Pons (tissue), 1 donor: Measurements from ENCODE around the gene VWA8.
"Not testable (repeated sequence)": the region's sequence is repeated elsewhere in the genome, so short reads cannot be mapped to it uniquely, and the experiment has no call there.

Source experiments
- DNase-seq: peaks from one replicate; pipeline ENCODE4 v3.0.0-alpha.2; 2016; ENCODE audit warnings: low spot score

Gene VWA8

DNA sequence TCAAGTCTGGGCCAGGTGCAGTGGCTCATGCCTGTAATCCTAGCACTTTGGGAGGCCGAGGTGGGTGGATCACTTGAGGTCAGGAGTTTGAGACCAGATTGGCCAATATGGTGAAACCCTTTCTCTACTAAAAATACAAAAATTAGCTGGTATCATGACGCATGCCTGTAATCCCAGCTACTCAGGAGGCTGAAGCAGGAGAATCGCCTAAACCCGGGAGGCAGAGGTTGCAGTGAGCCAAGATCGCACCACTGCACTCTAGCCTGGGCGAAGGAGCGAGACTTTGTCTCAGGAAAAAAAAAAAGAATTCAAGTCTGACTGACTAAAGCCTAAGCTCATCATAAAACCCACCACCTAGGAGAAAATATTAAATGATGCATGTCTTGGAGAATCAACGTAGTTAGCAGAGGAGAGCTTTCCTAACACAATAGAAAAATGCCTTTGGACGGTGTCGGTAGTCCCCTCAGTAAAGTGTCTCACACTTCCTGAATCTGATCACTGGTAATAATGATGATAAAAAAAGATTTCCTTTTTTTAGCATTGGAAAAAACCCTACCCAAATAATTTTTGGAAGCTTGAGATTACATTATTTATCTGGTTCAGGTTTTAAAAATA is 313.1 kb downstream of the VWA8 start:
- not testable (repeated sequence) for DNase-seq

DNA sequence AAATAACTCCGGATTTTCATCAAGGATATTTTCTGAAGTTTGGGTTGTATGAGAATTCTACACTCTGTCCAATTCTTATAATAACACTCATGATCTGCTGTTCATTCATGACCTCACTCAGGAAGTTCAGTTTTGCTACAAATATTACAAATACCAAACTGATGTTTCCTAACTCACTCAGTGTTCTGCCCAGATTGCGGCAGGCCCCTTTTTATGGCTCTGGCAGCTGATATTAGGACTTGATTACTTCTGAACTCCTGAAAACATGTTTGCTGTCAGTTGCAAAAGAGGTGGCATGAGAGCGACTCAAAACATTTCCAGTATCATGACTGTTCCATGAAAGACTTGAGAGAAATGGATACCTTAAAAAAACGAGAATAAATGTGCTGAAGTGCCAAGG is 315.6 kb downstream of the VWA8 start:
- no peak for DNase-seq

DNA sequence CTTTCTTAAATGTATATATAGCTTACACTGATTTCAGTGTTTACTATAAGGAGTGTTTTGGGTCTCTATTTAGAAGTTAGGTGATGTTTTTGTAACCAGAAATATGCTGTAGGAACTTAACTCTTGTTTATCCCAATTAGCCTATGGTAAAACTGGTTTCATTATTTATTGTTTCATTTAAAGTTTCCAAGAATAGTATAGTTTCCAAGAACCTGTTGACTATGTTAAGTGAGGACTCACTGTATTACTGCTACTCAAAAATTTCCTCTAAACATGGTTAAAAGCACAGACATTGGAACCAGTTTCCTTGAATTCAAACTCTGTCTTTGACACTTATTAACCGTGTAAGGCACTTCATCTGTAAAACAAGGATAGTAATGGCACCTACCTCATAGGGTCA is 316.2 kb downstream of the VWA8 start:
- DNase-seq, result no peak

DNA sequence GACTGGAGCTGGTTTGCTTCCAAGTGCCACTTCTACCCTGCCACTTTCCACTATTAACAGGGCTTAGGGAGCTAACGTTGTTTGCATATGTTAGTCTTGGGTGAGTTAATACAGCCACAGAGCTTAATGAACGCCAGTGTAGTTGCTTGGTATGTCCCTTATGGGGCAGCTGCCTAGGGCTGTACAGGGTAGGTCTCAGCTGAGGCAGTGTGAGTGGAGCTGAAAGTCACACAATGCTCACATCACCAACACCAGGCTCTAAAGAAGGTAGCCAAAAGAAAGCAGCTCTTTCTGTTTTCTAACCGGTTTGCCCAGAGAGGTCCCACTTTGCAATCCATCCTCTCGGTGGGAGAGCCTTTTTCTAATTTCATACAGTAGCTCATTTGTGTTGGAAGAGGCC is 317.4 kb downstream of the VWA8 start:
- DNase-seq, result no peak

DNA sequence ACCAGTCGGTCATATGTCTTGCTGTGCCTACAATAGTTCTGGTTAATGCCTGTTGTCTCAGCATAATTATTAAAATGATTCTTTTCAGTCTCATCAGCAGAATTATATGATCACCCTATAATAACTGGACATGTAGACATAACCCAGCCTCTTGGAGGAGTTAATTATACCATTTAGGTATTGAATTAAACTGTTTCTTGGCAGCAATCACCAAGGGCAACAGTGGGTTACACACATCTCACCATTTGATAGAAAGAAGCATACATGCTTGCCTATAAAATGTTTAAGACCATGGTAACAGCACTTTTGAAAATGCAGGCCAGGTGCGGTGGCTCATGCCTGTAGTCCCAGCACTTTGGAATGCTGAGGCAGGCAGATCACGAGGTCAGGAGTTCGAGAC is 318.9 kb downstream of the VWA8 start:
- no peak for DNase-seq

DNA sequence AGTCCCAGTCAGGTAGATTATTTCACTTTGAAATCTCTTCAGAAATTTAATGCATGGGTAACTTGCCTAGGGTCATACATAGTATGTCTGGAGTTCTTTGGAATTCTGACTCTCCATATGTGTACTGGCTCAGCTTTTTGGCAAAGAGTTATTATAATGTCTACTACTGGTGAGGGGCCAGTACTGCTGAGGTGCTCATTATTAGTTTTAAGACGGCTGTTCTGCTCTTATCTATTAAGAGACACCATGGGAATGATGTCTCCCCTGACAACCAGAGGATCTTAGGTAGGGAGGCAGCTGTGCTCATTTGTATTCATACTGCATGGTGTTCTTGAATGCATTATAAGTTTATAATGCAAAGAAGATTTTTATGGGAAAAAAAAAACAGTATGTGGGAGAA is 319.5 kb downstream of the VWA8 start:
- DNase-seq, result no peak

DNA sequence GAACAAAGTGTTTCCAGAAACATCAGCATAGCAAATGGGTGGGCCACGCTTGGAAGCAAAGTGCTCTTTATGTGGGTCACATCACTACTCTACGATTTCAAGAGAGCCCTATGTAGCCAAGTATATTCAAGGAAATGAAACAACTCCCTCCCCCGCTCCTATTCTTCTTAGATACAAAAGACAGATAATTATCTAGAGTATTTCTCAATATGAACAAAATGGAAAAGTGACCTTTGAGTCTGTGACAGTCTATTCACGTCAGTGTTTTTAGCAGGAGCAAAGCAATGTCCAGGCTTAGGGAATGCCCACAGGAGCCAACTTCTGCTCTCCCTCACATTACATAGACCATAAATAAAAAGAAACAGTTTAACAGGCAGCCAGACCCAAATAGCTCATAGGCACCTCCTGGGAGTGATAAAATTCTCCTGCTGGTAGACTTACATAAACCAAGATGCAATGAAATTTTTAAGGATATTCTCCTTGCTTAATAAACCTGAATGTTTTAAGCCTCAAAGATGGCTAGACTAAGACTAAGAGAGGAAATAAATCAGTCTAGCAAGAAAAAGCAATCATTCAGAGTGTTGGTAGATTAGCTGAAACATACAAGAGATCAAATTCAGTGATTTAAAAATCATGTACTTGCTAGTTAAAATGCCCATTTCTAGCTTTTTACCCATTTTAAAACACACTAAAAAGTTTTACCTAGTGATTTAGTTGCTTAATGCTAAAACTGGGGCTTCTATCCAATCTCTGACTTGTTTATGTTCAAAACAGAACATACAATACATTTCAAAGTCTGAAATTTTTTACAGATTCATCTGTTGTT is 320.7 kb downstream of the VWA8 start:
- no peak for DNase-seq

DNA sequence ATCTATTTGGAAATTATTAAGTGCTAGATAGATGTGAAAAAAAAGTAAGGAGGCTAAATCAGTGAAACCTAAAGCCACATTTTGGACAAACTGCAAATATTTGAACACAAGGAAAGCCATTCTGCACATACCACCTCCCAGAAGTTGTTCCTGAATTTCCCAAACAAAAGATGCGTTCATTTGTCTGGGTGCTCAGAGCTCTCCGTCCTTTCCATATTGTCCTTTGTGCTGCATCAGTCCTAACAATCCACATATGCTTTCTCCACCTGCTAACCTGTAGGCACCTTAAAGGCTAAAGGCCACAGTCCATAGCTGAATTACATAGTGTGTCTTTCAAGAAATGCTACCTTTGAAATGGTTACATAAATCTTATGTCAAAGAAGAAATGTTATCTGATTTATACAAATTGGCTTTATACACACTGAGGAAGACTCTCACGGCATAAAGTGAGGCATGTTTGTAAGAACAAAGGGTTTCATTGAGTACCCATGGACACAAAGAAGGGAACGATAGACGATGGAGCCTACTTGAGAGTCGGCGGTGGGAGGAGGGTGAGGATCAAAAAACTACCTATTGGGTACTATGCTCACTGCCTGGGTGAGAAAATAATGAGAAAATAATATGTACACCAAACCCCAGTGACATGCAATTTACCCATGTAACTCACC is 321.5 kb downstream of the VWA8 start:
- peak; percentile 59 for DNase-seq

DNA sequence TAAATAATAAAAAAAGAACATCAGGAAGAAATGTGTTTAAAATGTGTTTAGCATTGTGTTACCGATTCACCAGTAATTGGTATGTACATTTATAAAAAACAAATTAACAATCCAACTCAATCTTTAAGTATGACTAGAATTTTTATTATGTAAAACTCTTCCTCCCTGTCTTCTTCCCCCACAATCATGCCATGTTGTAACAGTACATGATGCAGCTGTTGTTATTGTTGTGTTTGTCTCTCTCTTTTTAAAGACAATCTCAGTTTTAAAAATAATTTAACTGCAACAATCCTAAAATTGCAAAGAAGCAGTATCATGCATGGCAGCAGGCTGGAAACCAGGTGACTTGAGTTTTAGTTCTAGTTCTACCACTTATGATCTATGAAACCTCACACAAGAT is 323.3 kb downstream of the VWA8 start:
- no peak for DNase-seq

DNA sequence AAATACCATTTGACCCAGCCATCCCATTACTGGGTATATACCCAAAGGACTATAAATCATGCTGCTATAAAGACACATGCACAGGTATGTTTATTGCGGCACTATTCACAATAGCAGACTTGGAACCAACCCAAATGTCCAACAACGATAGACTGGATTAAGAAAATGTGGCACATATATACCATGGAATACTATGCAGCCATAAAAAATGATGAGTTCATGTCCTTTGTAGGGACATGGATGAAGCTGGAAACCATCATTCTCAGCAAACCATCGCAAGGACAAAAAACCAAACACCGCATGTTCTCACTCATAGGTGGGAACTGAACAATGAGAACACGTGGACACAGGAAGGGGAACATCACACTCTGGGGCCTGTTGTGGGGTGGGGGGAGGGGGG is 323.9 kb downstream of the VWA8 start:
- DNase-seq, result not testable (repeated sequence)

DNA sequence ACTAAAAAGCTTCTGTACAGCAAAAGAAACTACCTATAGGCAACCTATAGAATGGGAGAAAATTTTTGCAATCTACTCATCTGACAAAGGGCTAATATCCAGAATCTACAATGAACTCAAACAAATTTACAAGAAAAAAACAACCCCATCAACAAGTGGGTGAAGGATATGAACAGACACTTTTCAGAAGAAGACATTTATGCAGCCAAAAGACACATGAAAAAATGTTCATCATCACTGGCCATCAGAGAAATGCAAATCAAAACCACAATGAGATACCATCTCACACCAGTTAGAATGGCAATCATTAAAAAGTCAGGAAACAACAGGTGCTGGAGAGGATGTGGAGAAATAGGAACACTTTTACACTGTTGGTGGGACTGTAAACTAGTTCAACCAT is 324.3 kb downstream of the VWA8 start:
- not testable (repeated sequence) for DNase-seq

DNA sequence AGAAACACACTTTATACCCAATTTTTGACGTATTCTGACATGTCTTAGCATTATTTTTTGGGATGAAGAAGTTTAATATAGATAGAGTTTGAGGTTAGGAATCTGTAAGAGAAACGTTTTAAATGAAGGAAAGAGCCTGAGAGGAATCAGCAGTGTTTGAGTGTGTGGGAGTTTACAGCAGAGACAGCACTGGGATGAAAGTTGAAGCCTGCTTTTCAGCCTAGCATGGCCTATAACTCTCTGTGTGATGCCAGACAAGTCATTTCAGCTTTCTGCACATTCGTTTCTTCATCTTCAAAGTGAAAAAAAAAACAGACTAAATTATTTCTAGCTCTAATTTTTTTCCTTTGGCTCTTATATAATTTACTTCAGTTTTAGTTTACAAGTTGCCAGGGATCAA is 326.5 kb downstream of the VWA8 start:
- DNase-seq, result no peak

DNA sequence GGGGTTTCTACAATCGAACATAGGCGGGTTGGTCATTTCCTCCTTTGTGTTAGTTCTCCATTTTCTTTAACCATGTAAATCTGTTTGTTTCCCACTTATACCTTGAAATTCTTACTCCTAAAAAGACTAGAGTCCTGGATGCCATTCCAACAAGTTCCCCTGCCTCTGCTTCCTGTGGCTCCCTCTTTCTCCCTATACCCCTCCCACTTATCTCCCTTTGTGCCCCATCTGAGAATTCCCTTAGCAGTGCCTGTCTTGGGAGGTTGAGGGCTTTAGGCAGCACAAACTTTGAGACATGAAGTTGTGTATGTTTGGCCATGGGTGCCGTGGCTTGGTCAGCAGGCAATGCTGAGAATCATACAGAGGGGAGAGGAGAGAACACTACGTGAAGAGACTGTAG is 327.1 kb downstream of the VWA8 start:
- no peak for DNase-seq

DNA sequence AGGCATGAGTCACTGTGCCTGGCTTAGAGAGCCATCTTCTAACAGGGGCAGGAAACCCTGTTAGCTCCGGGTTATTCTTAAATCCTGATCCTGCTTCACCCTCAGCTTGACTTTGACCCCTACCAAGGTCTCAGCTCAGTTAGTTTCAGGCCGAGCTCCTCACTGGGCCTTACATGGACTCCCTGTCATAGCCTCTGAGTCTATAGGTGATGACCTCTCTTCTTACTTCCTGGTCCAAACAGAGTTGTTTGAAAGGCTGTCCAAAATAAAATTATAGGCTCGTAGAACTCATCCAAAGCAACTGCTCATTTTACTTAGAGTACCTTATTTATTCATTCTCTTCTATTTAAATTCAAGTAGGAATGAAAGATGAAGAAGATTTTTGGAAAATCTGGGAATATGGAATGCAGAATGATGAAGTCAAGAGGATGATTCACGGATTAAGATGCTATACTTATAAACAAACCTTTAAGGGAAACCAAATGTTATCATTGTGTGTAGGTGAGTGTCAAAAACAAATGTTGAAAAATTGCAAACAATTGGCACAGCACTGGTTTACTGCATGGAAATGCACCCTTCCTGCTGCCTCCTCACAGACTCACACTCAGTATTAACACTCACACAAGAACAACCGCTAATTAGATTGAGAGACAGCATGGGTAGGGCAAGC is 329.5 kb downstream of the VWA8 start:
- DNase-seq, result no peak

DNA sequence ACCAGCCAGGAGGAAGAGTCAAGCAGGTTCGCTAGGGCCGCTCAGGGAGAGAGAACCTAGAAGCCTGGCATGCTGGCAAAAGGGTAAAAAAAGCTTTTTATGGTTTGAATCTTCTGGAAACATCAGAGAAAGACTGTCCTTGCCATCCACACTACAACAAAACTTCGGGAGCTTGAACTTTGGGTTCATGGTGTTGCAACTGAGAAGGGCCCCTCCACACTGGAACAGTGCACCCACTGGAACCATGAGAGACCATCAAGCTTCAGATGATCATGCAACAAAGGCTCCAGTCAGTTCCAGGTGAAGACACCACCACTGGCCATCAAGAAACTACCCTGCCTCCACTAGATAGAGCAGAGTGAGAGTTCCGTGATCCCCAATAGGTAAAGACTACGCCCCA is 333.5 kb downstream of the VWA8 start:
- DNase-seq, result no peak

DNA sequence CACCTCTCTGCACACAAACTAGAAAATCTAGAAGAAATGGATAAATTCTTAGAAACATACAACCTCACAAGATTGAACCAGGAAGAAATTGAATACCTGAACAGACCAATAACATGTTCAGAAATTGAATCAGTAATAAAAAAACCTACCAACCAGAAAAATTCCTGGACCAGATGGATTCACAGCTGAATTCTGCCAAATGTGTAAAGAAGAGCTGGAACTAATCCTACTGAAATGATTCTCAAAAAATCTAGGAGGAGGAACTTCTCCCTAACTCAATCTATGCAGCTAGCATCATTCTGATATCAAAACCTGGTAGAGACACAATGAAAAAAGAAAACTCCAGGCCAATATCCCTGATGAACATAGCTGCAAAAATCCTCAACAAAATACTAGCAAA is 336.9 kb downstream of the VWA8 start:
- DNase-seq, result no peak

DNA sequence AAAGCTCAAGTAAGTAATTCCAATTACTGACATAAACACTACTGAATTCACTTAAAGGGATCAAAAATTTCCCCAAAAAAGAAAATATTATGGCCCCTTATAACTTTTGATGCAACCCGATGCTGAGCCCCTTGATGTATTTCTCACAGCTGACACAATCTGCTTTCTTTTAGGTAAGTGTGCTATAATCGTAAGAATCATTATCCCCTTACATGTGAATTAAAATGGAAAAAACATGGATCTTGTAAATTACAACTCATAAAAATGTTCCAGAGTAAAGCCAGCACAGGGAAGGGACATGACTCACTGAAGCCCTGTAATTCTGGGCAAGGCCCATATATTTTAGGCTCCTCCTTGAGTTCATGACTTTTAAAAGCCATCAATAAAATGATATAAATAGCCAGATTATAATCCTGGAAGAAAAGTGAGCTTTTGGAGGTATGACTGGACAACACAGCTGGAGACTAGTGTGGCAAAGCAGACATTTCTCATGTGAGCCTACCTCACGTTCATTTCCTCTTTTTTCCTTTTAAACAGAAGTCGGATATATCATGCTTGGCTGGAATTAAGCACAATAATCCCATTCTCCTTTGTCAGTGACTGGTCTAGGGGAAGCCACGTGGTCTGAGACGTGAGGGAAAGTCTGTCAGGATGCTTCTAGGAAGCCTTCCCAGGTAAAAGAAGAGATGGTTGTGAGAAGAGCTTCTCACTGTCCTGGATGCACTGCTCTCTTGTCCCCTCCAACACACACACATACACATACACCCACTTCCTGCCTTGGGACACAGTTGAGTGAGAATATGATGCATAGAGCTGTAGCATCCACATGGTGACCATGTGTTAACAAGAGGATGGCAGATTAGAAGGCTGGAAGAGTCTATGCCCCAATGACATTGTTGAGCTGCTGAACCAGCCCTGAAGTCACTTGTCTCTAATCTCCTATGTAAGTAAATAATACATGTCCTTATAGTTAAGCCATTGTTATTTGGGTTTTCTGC is 338.2 kb downstream of the VWA8 start:
- no peak for DNase-seq

DNA sequence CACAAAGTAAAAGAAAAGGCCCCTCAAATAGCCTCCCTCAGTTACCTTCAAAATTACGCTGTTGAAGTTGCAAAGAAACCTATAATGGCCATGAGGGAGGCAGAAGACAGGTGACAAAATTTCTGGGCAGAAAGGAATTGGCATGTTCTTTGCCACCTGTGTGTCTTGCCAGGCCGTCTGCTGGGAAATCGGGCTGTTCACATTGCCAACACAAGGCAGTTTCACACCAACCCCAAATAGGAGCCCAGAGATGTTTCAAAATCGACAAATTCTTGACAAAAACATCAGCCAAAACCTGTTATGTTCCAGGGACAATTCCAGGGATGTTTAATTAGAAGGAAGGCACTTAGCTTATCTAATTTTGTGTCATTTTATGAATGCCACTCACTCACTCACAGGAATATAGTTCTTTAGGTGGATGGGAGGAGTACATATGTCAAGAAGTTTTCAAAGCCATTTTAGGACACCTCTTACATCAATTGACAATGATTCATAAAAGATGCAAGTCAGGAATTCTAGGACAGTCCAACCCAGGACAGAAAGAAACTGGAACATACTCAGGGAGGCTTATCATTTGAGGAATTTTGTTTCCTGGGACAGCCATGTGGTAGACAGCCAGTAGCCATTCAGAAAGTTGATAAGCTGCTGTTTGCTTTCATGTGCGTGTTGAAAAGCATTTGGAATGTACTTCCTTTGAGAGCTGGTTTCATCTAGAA is 339.0 kb downstream of the VWA8 start:
- DNase-seq, result no peak

DNA sequence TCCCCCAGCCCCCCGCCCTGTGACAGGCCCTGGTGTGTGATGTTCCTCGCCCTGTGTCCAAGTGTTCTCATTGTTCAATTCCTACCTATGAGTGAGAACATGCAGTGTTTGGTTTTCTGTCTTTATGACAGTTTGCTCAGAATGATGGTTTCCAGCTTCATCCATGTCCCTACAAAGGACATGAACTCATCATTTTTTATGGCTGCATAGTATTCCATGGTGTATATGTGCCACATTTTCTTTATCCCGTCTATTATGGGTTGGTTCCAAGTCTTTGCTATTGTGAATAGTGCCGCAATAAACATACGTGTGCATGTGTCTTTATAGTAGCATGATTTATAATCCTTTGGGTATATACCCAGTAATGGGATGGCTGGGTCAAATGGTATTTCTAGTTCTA is 343.3 kb downstream of the VWA8 start:
- DNase-seq, result not testable (repeated sequence)

DNA sequence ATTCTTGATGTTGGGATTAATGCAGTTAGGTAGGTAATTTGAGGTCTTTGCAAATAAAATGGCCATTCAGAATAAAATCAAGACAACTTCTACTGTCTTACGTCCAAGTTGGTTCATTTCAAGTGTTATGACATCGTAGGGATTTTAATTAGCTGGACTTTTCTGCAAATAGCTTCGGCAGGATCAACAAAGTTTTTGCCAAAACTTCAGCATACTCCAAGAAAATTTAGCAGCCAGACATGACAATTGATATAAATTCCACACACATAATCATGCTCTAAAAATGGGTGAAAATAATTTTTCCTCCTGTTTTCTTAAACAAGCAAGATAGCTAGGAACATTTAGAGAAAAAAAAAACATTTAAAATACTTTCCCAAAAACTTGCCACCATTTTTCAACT is 344.8 kb downstream of the VWA8 start:
- DNase-seq, result no peak

DNA sequence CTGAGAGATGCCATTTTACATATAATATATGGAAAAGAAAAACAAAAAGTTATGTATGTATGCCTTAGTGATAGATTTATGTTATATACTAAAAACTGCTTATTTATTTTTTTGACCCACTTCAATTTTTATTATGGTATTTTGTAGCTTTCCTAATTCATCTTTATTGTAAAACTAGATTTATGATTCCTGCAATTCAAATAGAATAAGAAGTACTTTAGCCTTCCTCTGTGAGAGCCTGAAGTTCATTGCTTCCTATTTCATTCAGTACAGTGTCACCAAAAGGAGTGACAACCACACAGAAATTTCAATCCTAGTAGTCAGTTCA is 345.4 kb downstream of the VWA8 start:
- DNase-seq, result no peak
